Measurements from ENCODE around the gene ADPGK. TPM values are rescaled to one million over a fixed set of nuclear protein-coding genes. Genes with fewer than 3 reads are reported as not detected.

The ADPGK gene
- total and polyA plus RNA-seq, 12 donors: 27.7 to 97.1 (median 46.5) TPM

DNA sequence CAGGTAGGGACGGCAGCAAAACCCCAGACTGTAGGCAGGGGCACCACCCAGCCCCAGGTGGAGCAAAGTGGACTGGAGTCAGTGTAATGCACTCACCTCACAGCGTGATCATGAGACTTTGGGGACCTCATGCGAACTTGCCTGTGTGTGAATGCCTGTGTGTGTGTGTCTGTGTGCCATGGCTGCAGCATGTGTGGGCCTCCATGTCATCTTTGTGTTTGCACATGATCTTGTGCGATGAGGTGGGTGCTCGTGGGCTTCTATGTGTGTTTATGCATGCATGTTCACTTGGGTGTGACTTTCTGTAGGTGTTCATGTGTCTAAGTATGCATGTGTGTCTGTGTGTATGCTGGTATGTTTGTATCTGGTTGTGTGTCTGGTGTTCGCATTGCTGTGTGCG lies 41.2 kb upstream of the ADPGK start:
- H3K4me1 ChIP-seq (replicated peaks in 1 of 2): no peaks in the 10 kb centered on the region
- 76 to 89% (median 83%) methylated on average over 4 to 7 of the region's 7 CpGs for WGBS, 4 donors
- H3K27me3 ChIP-seq: peaks cover 4% of the 10 kb centered on the region
- no peaks in the 10 kb centered on the region for H3K9me3 ChIP-seq (replicated peaks in 1 of 3)
- no peak overlapping the region for H3K4me3 ChIP-seq
- TF ChIP-seq, protein P1, sequence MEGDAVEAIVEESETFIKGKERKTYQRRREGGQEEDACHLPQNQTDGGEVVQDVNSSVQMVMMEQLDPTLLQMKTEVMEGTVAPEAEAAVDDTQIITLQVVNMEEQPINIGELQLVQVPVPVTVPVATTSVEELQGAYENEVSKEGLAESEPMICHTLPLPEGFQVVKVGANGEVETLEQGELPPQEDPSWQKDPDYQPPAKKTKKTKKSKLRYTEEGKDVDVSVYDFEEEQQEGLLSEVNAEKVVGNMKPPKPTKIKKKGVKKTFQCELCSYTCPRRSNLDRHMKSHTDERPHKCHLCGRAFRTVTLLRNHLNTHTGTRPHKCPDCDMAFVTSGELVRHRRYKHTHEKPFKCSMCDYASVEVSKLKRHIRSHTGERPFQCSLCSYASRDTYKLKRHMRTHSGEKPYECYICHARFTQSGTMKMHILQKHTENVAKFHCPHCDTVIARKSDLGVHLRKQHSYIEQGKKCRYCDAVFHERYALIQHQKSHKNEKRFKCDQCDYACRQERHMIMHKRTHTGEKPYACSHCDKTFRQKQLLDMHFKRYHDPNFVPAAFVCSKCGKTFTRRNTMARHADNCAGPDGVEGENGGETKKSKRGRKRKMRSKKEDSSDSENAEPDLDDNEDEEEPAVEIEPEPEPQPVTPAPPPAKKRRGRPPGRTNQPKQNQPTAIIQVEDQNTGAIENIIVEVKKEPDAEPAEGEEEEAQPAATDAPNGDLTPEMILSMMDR (IDR thresholded peaks at IDR 0.05): no peak
- TF ChIP-seq POLR2A (IDR thresholded peaks at IDR 0.05): no peak
- no peaks in the 10 kb centered on the region for H3K36me3 ChIP-seq (replicated peaks in 1 of 2)
- H3K27ac ChIP-seq: no peak overlapping the region
- DNase-seq: no peak
- intact Hi-C loops (cut with DNase I): no loop called here

DNA sequence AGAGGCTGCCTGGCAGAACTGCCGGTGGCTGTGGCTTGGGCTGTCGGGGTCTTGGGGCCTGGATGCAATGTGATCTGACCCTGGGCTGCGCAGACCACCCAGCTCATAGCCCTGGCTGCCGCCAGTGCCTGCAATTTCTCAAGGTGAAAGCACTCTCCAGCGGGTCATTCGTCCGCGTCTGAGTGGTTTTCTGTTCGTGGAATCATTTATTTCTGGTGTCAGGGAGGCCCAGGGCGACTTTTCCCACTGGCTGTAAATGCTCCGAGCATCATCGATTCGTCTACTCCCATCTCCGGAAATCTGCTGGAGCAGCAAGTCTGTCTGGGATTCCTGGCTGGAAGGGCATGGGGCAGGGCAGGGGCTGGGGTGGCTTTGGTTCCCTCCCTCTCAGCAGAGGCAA lies 40.6 kb upstream of the ADPGK start:
- Histone ChIP-seq H3K27me3 (peaks cover 4% of the 10 kb centered on the region), H3K9me3 (replicated peaks in 1 of 3) (no peaks in the 10 kb centered on the region), H3K36me3 (replicated peaks in 1 of 2) (no peaks in the 10 kb centered on the region), H3K27ac (no peak overlapping the region), H3K4me3 (no peak overlapping the region), H3K4me1 (replicated peaks in 1 of 2) (no peaks in the 10 kb centered on the region)
- no peak for DNase-seq
- no peak for TF ChIP-seq POLR2A (IDR thresholded peaks at IDR 0.05)
- TF ChIP-seq, protein P1 (IDR thresholded peaks at IDR 0.05): no peak
- WGBS, 4 donors: 66 to 76% (median 72%) methylated on average over 11 to 14 of the region's 14 CpGs
- intact Hi-C loops (cut with DNase I): no loop called here

DNA sequence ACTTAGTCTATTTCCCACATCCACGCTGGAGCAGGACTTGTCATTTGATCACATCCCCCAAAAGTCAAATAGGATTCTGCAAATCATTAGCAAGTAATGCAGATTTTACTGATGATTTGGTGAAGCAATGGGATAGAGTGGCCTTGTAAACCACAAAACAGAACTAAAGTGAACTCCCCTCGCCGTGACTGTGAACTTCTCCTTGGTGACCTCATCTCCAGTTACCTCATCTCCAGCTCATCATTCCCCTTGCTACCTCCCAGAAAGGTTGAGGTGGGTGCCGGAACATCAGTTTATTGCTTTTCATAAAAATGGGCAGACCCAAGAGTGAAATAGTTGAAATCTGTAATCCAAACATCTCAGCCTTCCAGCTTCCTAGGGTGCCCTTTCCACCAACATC lies 36.7 kb upstream of the ADPGK start:
- WGBS, 4 donors: 67 to 79% (median 76%) methylated on average over 4 of the region's 4 CpGs
- Histone ChIP-seq H3K9me3 (replicated peaks in 1 of 3) (no peaks in the 10 kb centered on the region), H3K27ac (no peak overlapping the region), H3K4me1 (replicated peaks in 1 of 2) (peaks cover 0 to 3% of the 10 kb centered on the region in 2 donors), H3K36me3 (replicated peaks in 1 of 2) (no peaks in the 10 kb centered on the region), H3K27me3 (no peaks in the 10 kb centered on the region), H3K4me3 (no peak overlapping the region)
- TF ChIP-seq POLR2A (IDR thresholded peaks at IDR 0.05): no peak
- TF ChIP-seq, protein P1 (IDR thresholded peaks at IDR 0.05): no peak
- intact Hi-C loops (cut with DNase I): no loop called here
- no peak for DNase-seq

DNA sequence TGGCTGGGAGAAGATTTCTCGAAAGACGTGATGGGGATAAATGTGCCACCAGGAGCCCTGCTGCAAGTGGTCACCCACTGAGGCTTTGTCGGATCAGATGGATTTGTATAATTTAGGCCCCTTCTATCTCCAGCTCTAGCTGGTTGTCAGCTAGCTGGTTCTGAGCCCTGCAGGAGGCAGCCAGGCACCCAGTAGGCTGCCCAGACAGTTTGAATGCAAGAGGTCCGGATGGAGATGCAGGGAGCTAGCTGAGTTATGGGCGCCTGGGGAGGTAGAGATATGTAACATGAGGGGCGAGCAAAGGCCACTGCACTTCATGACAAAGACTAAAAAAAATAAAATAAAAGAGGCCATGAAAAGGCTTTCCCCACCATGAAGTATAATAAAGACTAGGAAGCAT lies 35.1 kb upstream of the ADPGK start:
- intact Hi-C loops (cut with DNase I): no loop called here
- H3K9me3 ChIP-seq (replicated peaks in 1 of 3): no peaks in the 10 kb centered on the region
- H3K27me3 ChIP-seq: no peaks in the 10 kb centered on the region
- no peak for TF ChIP-seq POLR2A (IDR thresholded peaks at IDR 0.05)
- TF ChIP-seq, protein P1 (IDR thresholded peaks at IDR 0.05): no peak
- 89 to 93% (median 90%) methylated on average over 6 of the region's 6 CpGs for WGBS, 4 donors
- no peak overlapping the region for H3K27ac ChIP-seq
- DNase-seq: no peak
- H3K4me3 ChIP-seq: no peak overlapping the region
- H3K36me3 ChIP-seq (replicated peaks in 1 of 2): no peaks in the 10 kb centered on the region
- H3K4me1 ChIP-seq (replicated peaks in 1 of 2): peaks cover 0 to 3% of the 10 kb centered on the region in 2 donors
